DMS153 (cell line): ENCODE results near the gene MARCHF3.
A peak's percentile ranks its signal among the peaks of the same experiment; 100 is the strongest.
"Not testable (repeated sequence)": the region's sequence is repeated elsewhere in the genome, so short reads cannot be mapped to it uniquely, and the experiment has no call there.

Experiments used
- DNase-seq: peaks from one replicate; lab custom pipeline; 2025; lab: John Stamatoyannopoulos, UW

Gene MARCHF3

DNA sequence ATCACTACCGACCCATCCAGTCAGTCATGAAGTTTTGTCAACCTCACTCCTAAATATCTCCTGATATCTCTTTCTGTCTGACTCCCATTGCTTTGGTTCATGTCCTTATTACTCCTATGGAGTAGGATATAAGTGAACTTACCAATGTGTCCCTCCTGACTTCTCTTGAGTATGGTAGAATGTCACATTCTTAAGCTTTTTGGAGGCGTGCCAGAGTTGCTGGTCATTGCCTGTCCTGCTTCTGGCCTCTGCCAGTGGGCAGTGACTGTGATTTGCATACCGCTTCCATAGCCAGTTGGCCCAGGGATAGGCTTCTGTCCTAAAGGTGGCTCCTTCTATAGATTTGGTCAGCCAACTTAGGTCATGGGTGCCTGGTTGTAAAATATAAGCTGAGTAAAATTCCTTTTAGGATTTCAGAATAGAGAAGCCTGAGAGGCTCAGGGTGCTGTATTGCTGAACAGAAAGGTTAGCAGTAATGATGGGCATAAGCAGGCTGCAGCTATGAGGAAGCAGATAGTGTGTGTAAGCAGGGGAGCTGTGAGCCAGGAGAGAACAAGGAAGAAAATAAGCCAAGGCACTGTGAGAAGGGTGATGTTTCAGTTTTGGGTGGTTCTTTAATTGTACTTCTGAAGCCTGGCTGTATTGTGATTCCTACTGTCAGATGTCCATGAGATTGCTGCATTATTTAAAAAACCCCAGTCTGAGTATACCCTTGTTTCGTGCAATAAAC is 16.1 kb upstream of the MARCHF3 start:
- DNase-seq: no peak

DNA sequence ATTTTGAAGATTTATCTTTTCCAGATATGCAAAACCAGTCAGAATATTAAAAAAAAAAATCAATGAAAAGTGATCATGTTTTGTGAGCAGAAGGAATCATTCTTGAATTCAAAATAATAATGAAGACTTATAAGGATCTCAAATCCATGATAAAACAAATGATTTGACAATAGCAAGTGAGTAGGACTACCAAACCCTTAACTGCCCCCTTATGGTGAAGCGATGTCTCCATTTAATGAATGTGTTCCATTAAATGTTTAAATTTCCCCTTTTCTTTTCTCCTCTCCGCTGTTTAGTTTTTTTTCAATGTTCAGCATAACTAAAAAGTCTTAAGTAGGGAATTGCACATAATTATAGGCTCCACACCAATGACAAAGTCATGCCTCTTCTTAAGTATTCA is 12.2 kb upstream of the MARCHF3 start:
- DNase-seq: no peak

DNA sequence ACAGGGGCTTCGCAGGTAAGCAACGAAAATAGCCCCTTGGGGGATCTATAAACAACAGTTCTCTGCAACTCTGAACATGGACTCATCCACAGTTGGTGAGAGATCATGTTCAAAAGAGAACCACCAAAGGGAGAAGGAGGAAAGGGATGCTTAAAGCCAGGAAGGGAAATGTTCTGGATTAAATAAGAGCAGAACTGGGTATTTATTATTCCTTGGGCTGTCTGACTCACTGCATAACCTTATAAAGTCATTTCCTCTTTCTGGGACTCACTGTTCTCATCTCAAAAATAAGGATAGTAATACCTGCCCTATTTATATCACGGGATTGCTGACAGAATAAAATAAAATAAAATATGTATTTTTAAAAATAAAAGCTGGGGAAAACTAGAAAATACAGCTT is 11.2 kb upstream of the MARCHF3 start:
- no peak for DNase-seq

DNA sequence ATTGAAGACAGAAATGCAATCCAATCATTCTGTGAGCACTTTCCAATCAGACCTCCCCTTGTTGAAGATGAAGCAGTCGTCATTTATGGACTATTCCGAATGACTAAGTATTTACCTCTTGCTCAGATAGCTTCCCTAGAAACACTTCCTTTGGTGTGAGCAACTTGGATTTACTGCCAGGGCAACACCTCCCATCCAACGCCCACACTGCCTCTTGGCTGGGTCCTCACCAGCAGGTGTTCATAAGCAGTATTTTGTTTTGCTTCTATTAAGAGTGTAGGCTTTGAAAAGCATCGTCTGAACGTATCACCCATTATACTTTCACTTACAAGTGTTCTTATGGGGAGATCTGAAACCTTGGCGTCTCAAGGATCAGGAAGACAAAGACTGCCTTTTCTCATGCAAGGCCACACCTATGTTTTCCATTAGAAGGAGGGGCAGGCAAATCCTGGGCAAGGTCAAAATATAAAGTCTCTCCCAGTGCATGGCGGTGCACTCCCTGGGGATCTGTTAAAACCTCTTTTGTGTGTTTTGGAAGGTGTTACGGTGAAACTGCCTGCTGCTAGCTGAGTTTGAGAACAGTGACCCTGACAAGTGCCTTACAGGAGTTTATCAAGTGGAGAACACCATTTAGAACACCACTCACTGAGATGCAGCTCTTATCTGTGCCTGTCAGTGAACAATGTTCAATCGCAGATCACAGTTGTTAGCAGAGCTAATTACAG is 10.6 kb upstream of the MARCHF3 start:
- DNase-seq: peak; percentile 74

DNA sequence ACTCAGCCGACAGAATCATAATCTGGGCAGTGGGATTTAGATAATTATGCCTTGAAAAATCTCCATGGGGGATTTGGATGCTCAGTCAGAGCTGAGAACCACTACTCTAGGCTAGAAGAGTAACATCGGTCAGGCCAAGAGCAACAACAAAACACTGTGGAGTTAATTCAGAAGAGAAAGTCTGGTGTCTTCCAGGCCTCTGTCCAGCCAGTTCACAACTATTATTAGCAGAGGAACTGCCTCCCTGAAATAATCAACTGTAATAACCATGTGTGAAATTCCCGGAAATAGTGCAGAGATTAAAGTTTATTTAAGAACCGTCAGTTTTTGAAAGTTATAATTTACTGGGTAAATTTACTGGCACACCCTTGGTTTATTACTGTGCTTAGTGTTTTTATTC is 8.2 kb upstream of the MARCHF3 start:
- DNase-seq: no peak

DNA sequence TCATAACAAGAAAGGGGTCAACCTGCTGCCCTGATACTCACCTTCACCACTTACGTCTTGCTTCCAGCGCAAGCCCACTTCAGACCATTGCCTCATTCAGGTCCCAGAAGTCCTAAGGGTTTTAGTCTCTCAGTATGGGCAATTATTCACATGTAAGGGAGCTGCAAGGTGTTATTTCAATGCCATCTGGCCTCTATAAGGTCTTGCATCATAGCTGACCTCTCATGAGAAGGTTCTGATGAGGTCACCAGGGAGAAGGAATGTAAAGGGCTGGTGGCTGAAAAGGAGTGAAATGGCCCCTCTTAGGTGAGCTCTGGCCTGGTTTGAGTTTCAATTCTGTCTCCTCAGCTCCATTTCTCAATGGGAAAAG is 1.5 kb upstream of the MARCHF3 start:
- no peak for DNase-seq

DNA sequence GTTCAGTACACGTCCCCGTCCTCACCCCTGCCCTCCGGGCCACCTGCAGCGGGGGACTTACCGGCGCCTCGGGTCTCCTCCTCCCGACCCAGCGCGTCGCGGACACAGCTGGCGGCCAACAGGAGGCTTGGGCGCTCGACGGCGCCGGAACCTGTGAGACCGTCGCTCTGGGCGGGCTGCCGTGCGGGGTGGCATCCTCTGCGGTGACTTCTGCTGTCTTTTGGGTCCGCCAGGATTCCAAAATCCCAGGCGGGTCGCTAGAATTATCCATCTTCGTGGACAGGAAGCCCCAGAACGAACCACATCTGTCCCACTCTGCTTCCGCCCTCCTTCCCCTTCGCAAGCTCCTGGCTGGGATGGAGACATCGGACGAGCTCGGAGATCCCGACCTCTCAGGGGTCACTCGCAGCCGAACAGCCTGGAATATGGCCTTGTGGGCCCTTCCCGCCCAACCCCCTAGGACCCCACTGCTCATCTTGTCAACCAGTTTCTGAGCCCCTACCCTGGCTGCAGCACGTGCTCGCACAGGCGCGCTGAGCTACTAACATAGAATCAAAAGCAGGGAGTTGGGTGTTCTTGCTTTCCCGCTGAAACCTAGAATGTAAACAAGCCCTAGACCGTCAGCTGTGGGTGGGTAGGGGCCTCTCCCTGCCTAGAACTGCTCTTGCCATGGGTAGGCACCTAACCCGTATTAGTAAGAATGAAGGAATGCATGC is 947 bp upstream of the MARCHF3 start:
- DNase-seq: no peak

DNA sequence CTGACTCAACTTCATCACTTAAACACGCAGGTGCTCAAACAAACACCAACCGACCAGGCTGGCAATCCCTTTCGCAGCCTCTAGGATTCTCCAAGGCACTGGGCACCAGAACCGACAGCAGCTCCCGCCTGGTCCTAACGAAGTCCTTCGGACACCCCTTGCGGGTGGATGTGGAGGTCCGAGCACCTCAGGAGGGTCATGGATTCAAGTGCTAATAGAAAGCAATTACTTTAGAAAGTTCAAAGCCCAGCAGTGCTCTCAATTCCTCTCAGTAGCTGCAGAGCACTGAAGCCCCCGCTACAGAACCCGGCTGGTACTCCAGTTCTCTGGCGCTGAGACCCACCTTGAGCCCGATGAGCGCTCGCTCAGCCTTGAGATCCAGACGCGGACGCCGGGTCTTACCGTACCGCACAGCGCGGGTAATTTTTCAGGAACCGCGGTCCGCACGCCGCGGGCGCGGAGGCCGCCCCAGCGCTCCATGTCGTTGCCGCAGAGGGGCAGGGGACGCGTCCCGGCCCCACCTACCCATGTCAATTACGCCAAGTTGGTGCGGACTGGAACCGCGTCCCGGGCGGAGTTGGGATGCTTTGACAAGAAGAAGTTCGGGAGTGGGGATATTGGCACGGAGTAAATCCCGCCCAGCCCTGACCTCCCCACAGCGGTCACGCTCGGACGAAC is 638 bp downstream of the MARCHF3 start:
- peak; percentile 37 for DNase-seq

DNA sequence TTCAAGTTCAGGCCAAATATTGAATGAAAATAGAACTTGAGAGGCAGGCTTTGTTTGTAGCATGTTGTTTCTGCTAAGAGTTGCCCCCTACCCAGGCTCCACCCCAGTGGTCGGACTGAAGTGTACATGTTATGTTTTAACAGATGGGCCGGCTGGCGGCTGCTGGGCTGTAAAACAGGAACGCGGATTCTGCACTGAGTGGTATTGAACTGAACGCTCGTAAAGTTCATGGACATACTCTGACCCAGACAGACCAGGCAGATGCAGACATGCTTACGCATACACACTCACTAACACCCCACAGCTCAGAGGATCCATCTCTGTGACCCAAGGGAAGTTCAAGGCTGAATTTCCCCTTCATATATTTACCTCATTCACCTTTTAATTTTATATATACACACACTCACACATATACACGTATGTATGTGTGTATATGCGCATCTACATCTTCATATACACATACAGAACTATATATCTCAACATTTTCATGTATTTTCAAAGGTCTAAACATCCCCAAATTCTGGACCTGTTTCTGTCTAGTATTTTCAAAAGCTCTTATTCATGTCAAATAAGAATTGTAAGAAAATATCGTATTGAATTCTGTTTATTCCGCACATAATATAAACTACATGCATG is 1.4 kb downstream of the MARCHF3 start:
- no peak for DNase-seq

DNA sequence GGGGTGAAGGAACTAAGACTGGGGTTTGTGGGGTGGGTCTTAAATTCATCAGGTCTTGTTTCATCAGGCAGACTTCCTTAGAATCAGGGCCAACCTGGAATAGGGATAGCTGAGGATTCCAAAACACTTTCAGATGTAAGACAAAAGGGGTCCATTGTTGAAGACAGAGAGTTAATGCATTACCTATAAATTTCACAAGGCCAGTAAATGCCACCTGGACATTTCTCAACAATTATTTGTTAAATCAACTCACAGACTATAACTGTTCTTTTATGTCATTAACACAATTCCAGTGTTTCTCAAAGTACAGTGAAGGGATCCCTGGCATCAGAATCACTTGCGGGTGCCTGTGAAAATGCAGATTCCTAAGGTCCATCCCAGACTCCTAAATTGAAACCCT is 2.8 kb downstream of the MARCHF3 start:
- DNase-seq: no peak

DNA sequence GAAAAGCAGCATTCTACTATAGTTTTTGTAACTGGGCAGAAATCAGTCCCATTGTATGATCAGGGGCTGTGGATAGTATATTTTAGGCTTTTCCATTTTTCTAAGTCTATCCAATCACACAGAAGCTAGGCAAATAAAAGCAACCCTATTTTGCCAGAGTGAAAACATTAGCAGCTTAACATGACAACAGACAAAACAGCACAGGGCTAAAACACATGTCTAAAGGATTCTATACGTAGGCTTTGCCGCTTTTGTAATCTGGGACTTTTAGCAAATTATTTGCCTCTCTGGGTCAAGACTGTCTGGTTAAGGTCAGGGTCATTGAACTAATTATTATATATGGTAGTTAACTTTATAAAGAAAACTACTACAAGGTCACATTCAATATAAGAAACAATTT is 4.2 kb downstream of the MARCHF3 start:
- no peak for DNase-seq

DNA sequence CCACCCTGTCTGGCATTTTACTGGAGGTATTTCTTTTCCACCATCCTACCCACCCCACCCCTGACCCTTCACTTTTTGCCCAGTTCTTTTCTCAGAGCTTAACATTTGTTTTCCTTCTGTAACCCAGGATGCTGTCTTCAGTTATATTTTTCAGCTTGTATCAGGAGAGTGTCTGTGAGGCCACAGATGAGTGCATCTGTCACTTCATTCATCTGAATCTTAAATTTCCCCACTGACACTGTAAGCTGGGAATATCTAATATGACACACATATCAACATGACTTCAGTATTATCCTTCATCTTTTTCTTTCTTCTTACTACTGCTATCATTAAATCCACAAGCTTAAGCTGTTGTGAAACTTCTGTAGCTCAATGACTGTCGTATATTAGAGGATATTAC is 4.9 kb downstream of the MARCHF3 start:
- no peak for DNase-seq

DNA sequence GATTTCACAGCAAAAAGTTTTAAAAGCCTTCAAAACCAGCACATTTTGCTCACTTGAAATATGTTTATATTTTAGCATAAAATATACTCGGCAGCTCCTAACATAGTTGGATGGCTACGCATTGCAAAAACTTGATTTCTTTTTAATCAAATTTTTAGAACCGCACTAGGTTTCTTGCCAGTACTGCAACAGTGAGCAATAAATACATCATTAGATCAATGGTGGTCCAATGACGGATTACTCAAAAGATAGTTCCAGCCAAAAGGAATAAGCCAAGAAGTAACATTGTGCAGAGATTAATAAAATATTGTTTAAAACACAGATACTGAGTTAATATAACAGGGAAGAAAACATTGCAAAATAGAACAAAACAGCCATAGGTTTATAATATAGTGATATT is 5.5 kb downstream of the MARCHF3 start:
- DNase-seq: no peak

DNA sequence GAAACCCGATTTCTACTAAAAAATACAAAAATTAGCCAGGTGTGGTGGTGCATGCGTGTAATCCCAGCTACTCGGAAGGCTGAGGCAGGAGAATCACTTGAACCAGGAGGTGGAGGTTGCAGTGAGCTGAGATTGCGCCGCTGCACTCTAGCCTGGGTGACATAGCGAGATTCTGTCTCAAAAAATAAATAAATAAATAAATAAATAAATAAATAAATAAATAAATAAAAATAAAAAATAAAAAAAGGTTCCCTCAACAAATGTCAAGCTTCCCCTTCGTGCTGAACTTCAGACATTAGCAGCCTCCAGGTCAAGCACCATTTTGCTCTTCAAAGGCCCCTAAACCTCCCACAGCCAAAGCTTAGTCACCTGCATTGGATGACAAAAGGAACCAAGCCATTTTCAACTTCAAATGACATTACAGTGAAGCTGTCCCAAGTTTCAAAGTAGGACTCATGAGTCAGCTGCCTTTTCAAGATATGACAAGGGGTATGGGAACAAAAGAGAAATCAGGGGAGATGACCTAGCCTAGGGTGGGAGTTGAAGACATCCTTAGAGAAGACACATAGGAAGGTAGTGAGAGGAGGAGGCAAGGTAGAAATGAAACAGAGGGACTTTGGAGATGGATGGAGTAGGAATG is 6.7 kb downstream of the MARCHF3 start:
- not testable (repeated sequence) for DNase-seq

DNA sequence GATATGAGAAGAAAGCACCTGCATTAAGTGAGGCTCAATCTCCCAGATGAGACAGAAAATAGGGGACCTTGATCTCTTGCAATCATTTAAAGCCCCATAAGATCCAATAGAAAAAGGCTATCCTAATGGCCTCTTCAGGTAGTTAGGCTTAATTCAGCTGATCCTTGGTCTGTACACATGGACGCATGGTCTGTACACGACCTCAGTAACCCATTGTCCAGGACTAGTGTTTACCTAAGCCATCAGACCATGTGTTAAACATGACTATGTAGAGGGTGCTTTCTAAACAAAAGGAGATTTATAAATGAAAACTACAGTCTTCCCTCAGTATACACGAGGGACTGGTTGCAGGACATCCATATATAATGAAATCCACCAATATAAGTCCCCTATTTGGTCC is 7.5 kb downstream of the MARCHF3 start:
- DNase-seq: no peak

DNA sequence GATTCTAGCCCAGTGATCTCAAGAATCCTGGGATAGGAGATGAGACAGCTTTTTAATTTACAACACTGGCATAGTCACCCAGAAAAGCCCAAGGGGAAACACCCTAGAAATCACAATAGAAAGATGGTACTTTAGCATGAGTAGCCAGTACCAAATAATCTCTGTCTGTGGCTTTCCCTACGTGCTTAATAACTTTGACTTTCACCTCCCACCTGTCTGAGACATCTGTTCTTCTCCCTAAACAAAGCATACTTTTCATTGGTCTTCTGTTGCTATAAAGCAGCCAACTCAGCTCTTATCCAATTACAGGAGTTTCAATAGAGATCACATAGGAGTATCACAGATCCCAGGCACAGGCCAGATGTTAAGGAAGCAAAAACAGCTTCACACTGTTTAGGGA is 10.4 kb downstream of the MARCHF3 start:
- no peak for DNase-seq

DNA sequence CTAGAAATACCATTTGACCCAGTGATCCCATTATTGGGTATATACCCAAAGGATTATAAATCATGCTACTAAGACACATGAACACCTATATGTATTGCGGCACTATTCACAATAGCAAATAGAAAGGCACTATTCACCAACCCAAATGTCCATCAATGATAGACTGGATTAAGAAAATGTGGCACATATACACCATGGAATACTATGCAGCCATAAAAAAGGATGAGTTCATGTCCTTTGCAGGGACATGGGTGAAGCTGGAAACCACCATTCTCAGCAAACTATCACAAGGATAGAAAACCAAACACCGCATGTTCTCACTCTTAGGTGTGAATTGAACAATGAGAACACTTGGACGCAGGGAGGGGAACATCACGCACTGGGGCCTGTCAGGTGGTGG is 13.6 kb downstream of the MARCHF3 start:
- DNase-seq: not testable (repeated sequence)

DNA sequence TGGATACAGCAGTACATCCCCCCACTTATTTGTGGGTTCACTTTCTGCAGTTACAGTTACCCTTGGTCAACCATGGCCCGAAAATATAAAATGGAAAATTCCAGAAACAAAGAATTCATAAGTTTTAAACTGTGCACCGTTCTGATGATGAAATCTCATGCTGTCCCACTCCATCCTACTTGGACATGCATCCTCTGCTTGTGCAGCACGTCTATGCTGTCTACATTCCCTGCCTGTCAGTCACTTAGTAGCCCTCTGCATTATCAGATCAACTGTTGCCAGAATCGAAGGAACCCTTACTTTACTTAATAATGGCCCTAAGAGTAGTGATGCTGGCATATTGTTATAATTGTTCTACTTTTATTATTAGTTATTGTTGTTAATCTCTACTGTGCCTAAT is 14.6 kb downstream of the MARCHF3 start:
- no peak for DNase-seq

DNA sequence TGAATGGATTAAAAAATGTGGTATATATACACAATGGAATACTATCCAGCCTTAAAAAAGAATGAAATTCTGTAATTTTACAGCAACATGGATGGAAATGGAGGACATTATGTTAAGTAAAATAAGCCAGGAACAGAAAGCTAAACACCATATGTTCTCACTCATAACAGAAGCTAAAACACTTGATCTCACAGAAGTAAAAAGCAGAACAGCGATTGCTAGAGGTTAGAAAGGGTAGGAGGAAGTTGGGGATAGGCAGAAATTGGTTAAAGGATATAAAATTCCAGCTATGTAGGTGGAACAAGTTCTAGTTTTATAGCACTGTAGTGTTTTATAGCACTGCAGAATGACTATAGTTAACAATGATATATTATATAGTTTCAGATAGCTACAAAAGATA is 15.8 kb downstream of the MARCHF3 start:
- DNase-seq: no peak

DNA sequence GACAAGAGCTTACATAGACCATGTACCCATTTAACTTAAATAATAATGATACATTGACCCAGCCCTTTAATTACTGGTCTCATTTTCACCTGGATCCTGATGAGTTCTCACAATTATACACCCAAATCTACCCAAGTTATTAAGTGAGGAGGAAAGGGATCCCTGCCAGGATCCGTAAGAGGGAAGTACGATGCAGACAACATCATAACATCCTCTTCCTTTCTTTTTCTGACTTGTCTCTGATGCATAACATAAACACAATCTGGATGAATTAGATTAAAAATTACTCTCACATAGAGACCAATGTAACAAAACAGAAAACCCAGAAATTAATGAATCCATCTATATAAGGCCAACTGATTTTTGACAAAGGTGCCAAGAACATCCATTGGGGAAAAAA is 17.0 kb downstream of the MARCHF3 start:
- DNase-seq: no peak

DNA sequence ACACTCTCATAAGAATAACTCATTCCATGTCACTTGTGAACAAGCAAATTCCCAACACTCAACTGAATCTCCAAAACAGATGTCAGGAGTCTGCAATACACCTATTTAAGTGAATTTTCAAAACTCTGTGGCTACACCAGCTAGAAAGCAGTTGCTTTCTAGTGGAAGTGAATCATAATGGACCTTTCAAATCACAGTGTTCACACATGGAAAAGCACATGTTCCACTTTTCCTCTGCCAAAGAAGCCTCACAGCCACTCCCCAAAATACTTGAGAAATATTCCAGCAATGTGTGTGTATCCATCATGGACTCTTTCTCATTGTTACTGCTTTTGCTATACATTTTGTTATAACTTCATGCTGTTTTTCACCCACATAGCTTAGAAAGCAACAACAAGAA is 17.4 kb downstream of the MARCHF3 start:
- DNase-seq: no peak
